Neural progenitor cell (in vitro differentiated cells): ENCODE measurements around the gene OR51A7.

Experiments used
- EZH2 ChIP-seq: fragments of 200-600 bp; sonication (generic); IDR thresholded peaks from 2 replicates; pipeline ENCODE4 v1.6.1; 2017; ENCODE audit warnings: antibody characterized with exemption, mild to moderate bottlenecking, moderate library complexity
- EZH2phosphoT487 ChIP-seq: fragments of 200-600 bp; sonication (generic); IDR thresholded peaks from 2 replicates; pipeline ENCODE4 v1.6.1; 2017; ENCODE audit warnings: antibody characterized with exemption
- TF ChIP-seq, protein P1 (sequence below): fragments of 200-600 bp; sonication (generic); IDR thresholded peaks from 2 replicates; pipeline ENCODE4 v1.5.1; 2017; ENCODE audit warnings: antibody characterized with exemption, mild to moderate bottlenecking

DNA sequence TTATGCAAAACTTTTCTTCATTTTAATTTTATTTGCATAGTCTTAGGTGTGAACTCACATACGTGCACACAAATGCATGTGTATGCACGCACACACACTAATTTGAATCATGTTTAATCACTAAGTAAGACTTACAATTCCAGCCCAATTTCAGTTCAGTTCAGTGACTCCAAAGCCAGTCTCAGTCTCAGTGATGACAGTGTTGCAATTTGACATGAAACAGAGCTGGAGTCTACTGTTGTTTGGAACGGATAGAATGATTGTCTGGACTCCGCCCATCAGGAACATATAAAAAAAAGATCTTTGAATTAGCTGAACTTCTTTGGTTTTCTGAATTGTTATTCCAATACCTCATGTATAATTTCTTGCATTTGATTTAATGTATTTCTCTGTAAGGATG lies 39.7 kb upstream of the OR51A7 start:
- TF ChIP-seq EZH2phosphoT487 (no peak), EZH2 (no peak)
- TF ChIP-seq, protein P1, sequence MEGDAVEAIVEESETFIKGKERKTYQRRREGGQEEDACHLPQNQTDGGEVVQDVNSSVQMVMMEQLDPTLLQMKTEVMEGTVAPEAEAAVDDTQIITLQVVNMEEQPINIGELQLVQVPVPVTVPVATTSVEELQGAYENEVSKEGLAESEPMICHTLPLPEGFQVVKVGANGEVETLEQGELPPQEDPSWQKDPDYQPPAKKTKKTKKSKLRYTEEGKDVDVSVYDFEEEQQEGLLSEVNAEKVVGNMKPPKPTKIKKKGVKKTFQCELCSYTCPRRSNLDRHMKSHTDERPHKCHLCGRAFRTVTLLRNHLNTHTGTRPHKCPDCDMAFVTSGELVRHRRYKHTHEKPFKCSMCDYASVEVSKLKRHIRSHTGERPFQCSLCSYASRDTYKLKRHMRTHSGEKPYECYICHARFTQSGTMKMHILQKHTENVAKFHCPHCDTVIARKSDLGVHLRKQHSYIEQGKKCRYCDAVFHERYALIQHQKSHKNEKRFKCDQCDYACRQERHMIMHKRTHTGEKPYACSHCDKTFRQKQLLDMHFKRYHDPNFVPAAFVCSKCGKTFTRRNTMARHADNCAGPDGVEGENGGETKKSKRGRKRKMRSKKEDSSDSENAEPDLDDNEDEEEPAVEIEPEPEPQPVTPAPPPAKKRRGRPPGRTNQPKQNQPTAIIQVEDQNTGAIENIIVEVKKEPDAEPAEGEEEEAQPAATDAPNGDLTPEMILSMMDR = no peak
